K562 (cell line): ENCODE data around the gene RAB25. TPM values are rescaled to one million over a fixed set of nuclear protein-coding genes. Genes with fewer than 3 reads are reported as not detected.

Source experiments
- CHD2 ChIP-seq: IDR thresholded peaks from 2 replicates; pipeline ENCODE4 v1.6.1; 2011; ENCODE audit warnings: low read depth, low read length
- KDM1A ChIP-seq, 2 experiments: fragments of 450-650 bp; IDR thresholded peaks; 2 replicates each; pipeline ENCODE4 v1.6.1; 2016; ENCODE audit warnings: mild to moderate bottlenecking in 2 of 2
- MCM5 ChIP-seq: fragments of 450-650 bp; IDR thresholded peaks from 2 replicates; pipeline ENCODE4 v1.6.1; 2016; ENCODE audit warnings: low read depth
- MECOM ChIP-seq: fragments of 250-450 bp; sonication (Bioruptor Pico); IDR thresholded peaks from 2 replicates; pipeline ENCODE4 v1.8.0; 2022; ENCODE audit warnings: inconsistent platforms
- PTBP1 ChIP-seq: fragments of 200-400 bp; formaldehyde crosslinking; IDR thresholded peaks from 2 replicates; pipeline ENCODE4 v1.6.1; 2017; ENCODE audit warnings: low read depth, low read length
- RAD21 ChIP-seq, 2 experiments: fragments of 250-450 bp in 1 of 2; fragments of 450-650 bp in 1 of 2; sonication (Bioruptor Pico) in 1 of 2; formaldehyde crosslinking in 1 of 2; IDR thresholded peaks in 1 of 2; conservative IDR thresholded peaks in 1 of 2; 2 replicates each; pipeline versions ENCODE4 v1.4.0 to v1.8.0; 2020 to 2022; ENCODE audit warnings: mild to moderate bottlenecking in 2 of 2, moderate library complexity in 1 of 2
- TEAD2 ChIP-seq: fragments of 450-650 bp; IDR thresholded peaks from 2 replicates; pipeline ENCODE4 v1.6.1; 2016; ENCODE audit warnings: missing genetic modification characterization, control low read depth, missing compliant biosample characterization
- XRCC5 ChIP-seq: fragments of 200-400 bp; formaldehyde crosslinking; IDR thresholded peaks from 2 replicates; pipeline ENCODE4 v1.6.1; 2017; ENCODE audit warnings: low read depth, mild to moderate bottlenecking, low read length
- ZKSCAN1 ChIP-seq: fragments of 150-350 bp; IDR thresholded peaks from 2 replicates; pipeline ENCODE4 v1.6.1; 2016; ENCODE audit warnings: low read depth, low read length
- ZNF217 ChIP-seq: sonication (generic); formaldehyde crosslinking; IDR thresholded peaks from 2 replicates; pipeline ENCODE4 v1.8.0; 2022; ENCODE audit warnings: mild to moderate bottlenecking, missing genetic modification reagents
- polyA plus RNA-seq, 8 experiments: library from polyadenylated mRNA; depleted of rRNA in 4 of 8; stranded (reverse) in 5 of 8; unstranded in 3 of 8; fragments of >200 nt; fragmentation: Nextera tagmentation in 2 of 8; fragmentation: Illumina TruSeq in 1 of 8; extraction: Ambion mirVana in 2 of 8; extraction: Trizol in 1 of 8; gene quantifications; 2 replicates each; pipeline versions ENCODE4 v1.2.1 to v1.2.3, GENCODE V29; 2011 to 2014; ENCODE audit warnings: inconsistent platforms in 1 of 8, missing spikeins in 1 of 8
- total RNA-seq, 7 experiments: library from RNA; depleted of rRNA in 6 of 7; stranded (reverse); fragments of >200 nt in 6 of 7; fragmentation: Illumina TruSeq in 2 of 7; extraction: Trizol in 2 of 7; gene quantifications; 2 replicates each; pipeline versions ENCODE4 v1.2.1 to v1.2.3, GENCODE V29; 2011 to 2021; ENCODE audit warnings: low replicate concordance in 1 of 7
- TF ChIP-seq, protein P1 (sequence below), 3 experiments: fragments of 200-800 bp in 1 of 3; fragments of 250-450 bp in 1 of 3; fragments of 450-650 bp in 1 of 3; sonication (Bioruptor Pico) in 1 of 3; sonication (Bioruptor generic) in 1 of 3; formaldehyde crosslinking in 1 of 3; IDR thresholded peaks; 2 replicates each; pipeline versions ENCODE4 v1.6.1 to v1.8.0; 2016 to 2022; ENCODE audit warnings: mild to moderate bottlenecking in 2 of 3, missing genetic modification characterization in 2 of 3, missing compliant biosample characterization in 1 of 3, moderate library complexity in 1 of 3
- TF ChIP-seq, protein P2 (sequence below), 2 experiments: IDR thresholded peaks; 2 replicates each; pipeline ENCODE4 v1.6.1; 2011; ENCODE audit warnings: borderline replicate concordance in 1 of 2, control low read depth in 1 of 2, low read depth in 1 of 2, low read length in 1 of 2, mild to moderate bottlenecking in 1 of 2, mixed read lengths in 1 of 2, moderate library complexity in 1 of 2; ENCODE audit not compliant: insufficient read depth in 1 of 2, insufficient read length in 1 of 2, poor library complexity in 1 of 2, severe bottlenecking in 1 of 2; ENCODE audit errors: extremely low read depth in 1 of 2
- TF ChIP-seq, protein P3 (sequence below): fragments of 450-650 bp; IDR thresholded peaks from 2 replicates; pipeline ENCODE4 v1.6.1; 2017; ENCODE audit warnings: mild to moderate bottlenecking, moderate library complexity
- TF ChIP-seq, protein P4 (sequence below): fragments of 250-450 bp; sonication (Bioruptor Pico); IDR thresholded peaks from 2 replicates; pipeline ENCODE4 v1.5.0; 2021

Gene RAB25
- total and polyA plus RNA-seq, 9 of the 15 experiments (the other 6 are each of a cell fraction or from before 2014, with no cell fraction given), result 0.10 to 0.27 (median 0.13) TPM; not detected in 6

DNA sequence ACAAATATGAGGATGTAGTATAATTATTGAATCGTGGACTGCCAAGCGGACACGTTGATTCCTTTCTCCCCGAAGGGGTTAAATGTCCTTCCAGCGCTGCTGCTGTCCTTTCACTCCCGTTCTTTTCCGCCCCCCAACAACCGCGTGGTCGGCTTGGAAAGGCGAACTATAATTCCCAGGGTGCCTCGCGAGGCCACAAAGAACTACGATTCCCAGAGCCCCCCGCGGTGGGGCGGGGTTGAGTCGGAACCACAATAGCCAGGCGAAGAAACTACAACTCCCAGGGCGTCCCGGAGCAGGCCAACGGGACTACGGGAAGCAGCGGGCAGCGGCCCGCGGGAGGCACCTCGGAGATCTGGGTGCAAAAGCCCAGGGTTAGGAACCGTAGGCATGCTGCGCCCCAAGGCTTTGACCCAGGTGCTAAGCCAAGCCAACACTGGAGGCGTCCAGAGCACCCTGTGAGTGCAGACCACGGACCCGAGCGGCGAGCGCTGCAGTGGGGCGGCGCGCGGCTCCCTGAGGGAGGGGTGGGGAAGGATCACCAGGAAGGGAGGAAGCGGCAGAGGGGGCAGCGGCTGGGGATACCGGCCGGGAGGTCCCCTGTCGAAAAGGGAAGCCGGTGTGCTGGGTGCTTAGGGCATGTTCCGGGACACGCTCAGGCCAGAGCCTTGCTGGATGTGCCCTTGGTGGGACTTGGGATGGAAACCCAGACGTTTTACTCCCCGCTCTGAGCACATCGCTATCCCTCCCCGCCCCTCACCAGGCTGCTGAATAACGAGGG lies 6.3 kb upstream of the RAB25 start, which contains the start of gene LAMTOR2 (continued):
- TF ChIP-seq, protein P1, sequence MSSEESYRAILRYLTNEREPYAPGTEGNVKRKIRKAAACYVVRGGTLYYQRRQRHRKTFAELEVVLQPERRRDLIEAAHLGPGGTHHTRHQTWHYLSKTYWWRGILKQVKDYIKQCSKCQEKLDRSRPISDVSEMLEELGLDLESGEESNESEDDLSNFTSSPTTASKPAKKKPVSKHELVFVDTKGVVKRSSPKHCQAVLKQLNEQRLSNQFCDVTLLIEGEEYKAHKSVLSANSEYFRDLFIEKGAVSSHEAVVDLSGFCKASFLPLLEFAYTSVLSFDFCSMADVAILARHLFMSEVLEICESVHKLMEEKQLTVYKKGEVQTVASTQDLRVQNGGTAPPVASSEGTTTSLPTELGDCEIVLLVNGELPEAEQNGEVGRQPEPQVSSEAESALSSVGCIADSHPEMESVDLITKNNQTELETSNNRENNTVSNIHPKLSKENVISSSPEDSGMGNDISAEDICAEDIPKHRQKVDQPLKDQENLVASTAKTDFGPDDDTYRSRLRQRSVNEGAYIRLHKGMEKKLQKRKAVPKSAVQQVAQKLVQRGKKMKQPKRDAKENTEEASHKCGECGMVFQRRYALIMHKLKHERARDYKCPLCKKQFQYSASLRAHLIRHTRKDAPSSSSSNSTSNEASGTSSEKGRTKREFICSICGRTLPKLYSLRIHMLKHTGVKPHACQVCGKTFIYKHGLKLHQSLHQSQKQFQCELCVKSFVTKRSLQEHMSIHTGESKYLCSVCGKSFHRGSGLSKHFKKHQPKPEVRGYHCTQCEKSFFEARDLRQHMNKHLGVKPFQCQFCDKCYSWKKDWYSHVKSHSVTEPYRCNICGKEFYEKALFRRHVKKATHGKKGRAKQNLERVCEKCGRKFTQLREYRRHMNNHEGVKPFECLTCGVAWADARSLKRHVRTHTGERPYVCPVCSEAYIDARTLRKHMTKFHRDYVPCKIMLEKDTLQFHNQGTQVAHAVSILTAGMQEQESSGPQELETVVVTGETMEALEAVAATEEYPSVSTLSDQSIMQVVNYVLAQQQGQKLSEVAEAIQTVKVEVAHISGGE (CRISPR knock-in tag; IDR thresholded peaks at IDR 0.05), result peak in 1 of 3 experiments; percentile 84; a peak in 2 of 6 replicates
- TF ChIP-seq CHD2, result peak; percentile 84
- no peak for TF ChIP-seq PTBP1
- TF ChIP-seq, protein P2, sequence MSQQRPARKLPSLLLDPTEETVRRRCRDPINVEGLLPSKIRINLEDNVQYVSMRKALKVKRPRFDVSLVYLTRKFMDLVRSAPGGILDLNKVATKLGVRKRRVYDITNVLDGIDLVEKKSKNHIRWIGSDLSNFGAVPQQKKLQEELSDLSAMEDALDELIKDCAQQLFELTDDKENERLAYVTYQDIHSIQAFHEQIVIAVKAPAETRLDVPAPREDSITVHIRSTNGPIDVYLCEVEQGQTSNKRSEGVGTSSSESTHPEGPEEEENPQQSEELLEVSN (IDR thresholded peaks at IDR 0.05; ENCODE audit: borderline replicate concordance in 1 of 2, extremely low read depth in 1 of 2, insufficient read depth in 1 of 2, insufficient read length in 1 of 2, low read depth in 1 of 2, low read length in 1 of 2, poor library complexity in 1 of 2, severe bottlenecking in 1 of 2), result peak; percentile 59 to 76
- TF ChIP-seq RAD21 (CRISPR knock-in tag; conservative IDR thresholded peaks at IDR 0.05 in 1 of 2, IDR thresholded peaks at IDR 0.05 in 1 of 2), result 0 out of 4 replicates have a peak, but pooled peaks of 1 of the 2 experiments have one; percentile 4
- TF ChIP-seq KDM1A (IDR thresholded peaks at IDR 0.05), result no peak
- no peak for TF ChIP-seq ZKSCAN1
- TF ChIP-seq, protein P3, sequence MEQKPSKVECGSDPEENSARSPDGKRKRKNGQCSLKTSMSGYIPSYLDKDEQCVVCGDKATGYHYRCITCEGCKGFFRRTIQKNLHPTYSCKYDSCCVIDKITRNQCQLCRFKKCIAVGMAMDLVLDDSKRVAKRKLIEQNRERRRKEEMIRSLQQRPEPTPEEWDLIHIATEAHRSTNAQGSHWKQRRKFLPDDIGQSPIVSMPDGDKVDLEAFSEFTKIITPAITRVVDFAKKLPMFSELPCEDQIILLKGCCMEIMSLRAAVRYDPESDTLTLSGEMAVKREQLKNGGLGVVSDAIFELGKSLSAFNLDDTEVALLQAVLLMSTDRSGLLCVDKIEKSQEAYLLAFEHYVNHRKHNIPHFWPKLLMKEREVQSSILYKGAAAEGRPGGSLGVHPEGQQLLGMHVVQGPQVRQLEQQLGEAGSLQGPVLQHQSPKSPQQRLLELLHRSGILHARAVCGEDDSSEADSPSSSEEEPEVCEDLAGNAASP, result no peak
- peak; percentile 64 for TF ChIP-seq XRCC5
- no peak for TF ChIP-seq MCM5
- TF ChIP-seq TEAD2 (tag), result no peak
- 0 out of 2 replicates have a peak, but pooled peaks have one; percentile 25 for TF ChIP-seq MECOM (CRISPR knock-in tag)
- no peak for TF ChIP-seq ZNF217 (CRISPR knock-in tag)
- TF ChIP-seq, protein P4, sequence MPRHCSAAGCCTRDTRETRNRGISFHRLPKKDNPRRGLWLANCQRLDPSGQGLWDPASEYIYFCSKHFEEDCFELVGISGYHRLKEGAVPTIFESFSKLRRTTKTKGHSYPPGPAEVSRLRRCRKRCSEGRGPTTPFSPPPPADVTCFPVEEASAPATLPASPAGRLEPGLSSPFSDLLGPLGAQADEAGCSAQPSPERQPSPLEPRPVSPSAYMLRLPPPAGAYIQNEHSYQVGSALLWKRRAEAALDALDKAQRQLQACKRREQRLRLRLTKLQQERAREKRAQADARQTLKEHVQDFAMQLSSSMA (CRISPR knock-in tag), result 0 out of 2 replicates have a peak, but pooled peaks have one; percentile 16
